GM23338 (cell line): Measurements from ENCODE around the gene ABCF2. TPM values are rescaled to one million over a fixed set of nuclear protein-coding genes. Genes with fewer than 3 reads are reported as not detected.

Experiments used
- ATAC-seq: fragments of 200-7000 bp; cut with Tn5 transposase; 3 replicates; pipeline ENCODE4 v1.9.1; 2020
- DNase-seq: peaks from one replicate; pipeline ENCODE4 v3.0.0-alpha.2; 2015; ENCODE audit warnings: low spot score
- H2AFZ ChIP-seq: fragments of 200-600 bp; sonication (generic); 2 replicates; pipeline ENCODE4 v1.8.0; 2016; ENCODE audit warnings: antibody characterized with exemption, mild to moderate bottlenecking, moderate library complexity
- H3F3A ChIP-seq: fragments of 200-600 bp; sonication (generic); replicated peaks from 2 replicates; pipeline ENCODE4 v1.8.0; 2017; ENCODE audit warnings: antibody characterized with exemption, mixed run types, low read depth
- H3K27ac ChIP-seq: fragments of 200-600 bp; sonication (generic); 2 replicates; pipeline ENCODE4 v1.6.1; 2016; ENCODE audit warnings: low read depth
- H3K27me3 ChIP-seq: fragments of 200-600 bp; sonication (generic); 2 replicates; pipeline ENCODE4 v1.8.0; 2016; ENCODE audit warnings: mild to moderate bottlenecking, mixed run types, moderate library complexity; ENCODE audit not compliant: insufficient read depth
- H3K36me3 ChIP-seq: fragments of 200-600 bp; sonication (generic); 2 replicates; pipeline ENCODE4 v1.8.0; 2016; ENCODE audit warnings: mild to moderate bottlenecking; ENCODE audit not compliant: insufficient read depth
- H3K4me1 ChIP-seq: fragments of 200-600 bp; sonication (generic); 2 replicates; pipeline ENCODE4 v1.8.0; 2016; ENCODE audit warnings: mild to moderate bottlenecking, moderate library complexity; ENCODE audit not compliant: insufficient read depth
- H3K4me2 ChIP-seq: fragments of 200-600 bp; sonication (generic); 2 replicates; pipeline ENCODE4 v1.7.1; 2017; ENCODE audit warnings: mixed run types
- H3K4me3 ChIP-seq: fragments of 200-600 bp; sonication (generic); 2 replicates; pipeline ENCODE4 v1.6.1; 2016; ENCODE audit warnings: mixed run types
- H3K79me2 ChIP-seq: fragments of 200-600 bp; sonication (generic); replicated peaks from 2 replicates; pipeline ENCODE4 v1.8.0; 2017; ENCODE audit warnings: mild to moderate bottlenecking; ENCODE audit not compliant: insufficient read depth
- H3K9me2 ChIP-seq: fragments of 200-600 bp; sonication (generic); 2 replicates; pipeline ENCODE4 v1.8.0; 2017; ENCODE audit not compliant: insufficient read depth
- H4K20me1 ChIP-seq: fragments of 200-600 bp; sonication (generic); replicated peaks from 2 replicates; pipeline ENCODE4 v1.8.0; 2017; ENCODE audit warnings: mild to moderate bottlenecking; ENCODE audit not compliant: insufficient read depth
- H3K27ac Mint-ChIP-seq: 2 replicates; pipeline ENCODE4 v1.8.0; 2020; ENCODE audit warnings: inconsistent platforms, mild to moderate bottlenecking, moderate library complexity, mixed read lengths
- H3K27me3 Mint-ChIP-seq: 3 replicates; pipeline ENCODE4 v1.8.0; 2022; ENCODE audit warnings: low read depth, mild to moderate bottlenecking, moderate library complexity, mixed read lengths, inconsistent platforms; ENCODE audit not compliant: insufficient read depth, poor library complexity
- H3K36me3 Mint-ChIP-seq: 3 replicates; pipeline ENCODE4 v1.8.0; 2021; ENCODE audit warnings: low read depth, mild to moderate bottlenecking, inconsistent platforms, moderate library complexity, mixed read lengths
- H3K4me1 Mint-ChIP-seq: 3 replicates; pipeline ENCODE4 v1.8.0; 2020; ENCODE audit warnings: mild to moderate bottlenecking, inconsistent platforms, mixed read lengths
- H3K4me3 Mint-ChIP-seq: 3 replicates; pipeline ENCODE4 v1.8.0; 2021; ENCODE audit warnings: moderate library complexity, mild to moderate bottlenecking, inconsistent platforms, mixed read lengths
- H3K9me3 Mint-ChIP-seq: 3 replicates; pipeline ENCODE4 v1.8.0; 2020; ENCODE audit warnings: moderate library complexity, mild to moderate bottlenecking, inconsistent platforms, mixed read lengths
- CREB1 ChIP-seq: fragments of 250-450 bp; sonication (Bioruptor Pico); IDR thresholded peaks from 2 replicates; pipeline ENCODE4 v1.5.0; 2020; ENCODE audit warnings: low read depth, mild to moderate bottlenecking, moderate library complexity
- EZH2phosphoT487 ChIP-seq: fragments of 200-600 bp; sonication (generic); IDR thresholded peaks from one replicate; pipeline ENCODE4 v1.8.1; 2018; ENCODE audit warnings: antibody characterized with exemption; ENCODE audit not compliant: unreplicated experiment
- JUNB ChIP-seq: IDR thresholded peaks from one replicate; pipeline ENCODE4 v1.6.1; 2016; ENCODE audit warnings: antibody characterized with exemption; ENCODE audit not compliant: unreplicated experiment
- NANOG ChIP-seq: IDR thresholded peaks from 2 replicates; pipeline ENCODE4 v1.6.1; 2016; ENCODE audit warnings: antibody characterized with exemption, borderline replicate concordance
- POLR2AphosphoS5 ChIP-seq: IDR thresholded peaks from 2 replicates; pipeline ENCODE4 v1.6.1; 2016; ENCODE audit warnings: antibody characterized with exemption, low read depth
- STAT1 ChIP-seq: IDR thresholded peaks from one replicate; pipeline ENCODE4 v1.6.1; 2016; ENCODE audit warnings: antibody characterized with exemption; ENCODE audit not compliant: unreplicated experiment
- ZNF114 ChIP-seq: fragments of 250-450 bp; sonication (Bioruptor Pico); IDR thresholded peaks from 2 replicates; pipeline ENCODE4 v1.5.0; 2020; ENCODE audit warnings: mild to moderate bottlenecking, moderate library complexity
- ZNF331 ChIP-seq: fragments of 250-450 bp; sonication (Bioruptor Pico); IDR thresholded peaks from 2 replicates; pipeline ENCODE4 v1.5.0; 2020; ENCODE audit warnings: low read depth, mild to moderate bottlenecking, moderate library complexity
- polyA plus RNA-seq: library from polyadenylated mRNA; unstranded; fragments of >200 nt; fragmentation: Nextera tagmentation; extraction: Ambion mirVana; gene quantifications from 2 replicates; pipeline ENCODE4 v1.2.1, GENCODE V29; 2016
- total RNA-seq: library from RNA; depleted of rRNA; stranded (reverse); fragments of >200 nt; shearing (Covaris generic); gene quantifications from 2 replicates; pipeline ENCODE4 v1.2.3, GENCODE V29; 2014
- TF ChIP-seq, protein P1 (sequence below): IDR thresholded peaks from 2 replicates; pipeline ENCODE4 v1.6.1; 2016; ENCODE audit warnings: antibody characterized with exemption
- TF ChIP-seq, protein P2 (sequence below): fragments of 250-450 bp; sonication (Bioruptor Pico); IDR thresholded peaks from 2 replicates; pipeline ENCODE4 v1.5.0; 2020; ENCODE audit warnings: mild to moderate bottlenecking, moderate library complexity
- TF ChIP-seq, protein P3 (sequence below), 2 experiments: fragments of 200-600 bp in 1 of 2; sonication (generic) in 1 of 2; conservative IDR thresholded peaks; 2 replicates each; pipeline versions ENCODE4 v1.5.1 to v1.6.1; 2016 to 2017; ENCODE audit warnings: antibody characterized with exemption in 2 of 2, low read depth in 2 of 2, mild to moderate bottlenecking in 2 of 2, moderate library complexity in 1 of 2

Gene ABCF2
- total and polyA plus RNA-seq, 2 experiments from 2014 or later = 18.7 to 58.7 TPM

DNA sequence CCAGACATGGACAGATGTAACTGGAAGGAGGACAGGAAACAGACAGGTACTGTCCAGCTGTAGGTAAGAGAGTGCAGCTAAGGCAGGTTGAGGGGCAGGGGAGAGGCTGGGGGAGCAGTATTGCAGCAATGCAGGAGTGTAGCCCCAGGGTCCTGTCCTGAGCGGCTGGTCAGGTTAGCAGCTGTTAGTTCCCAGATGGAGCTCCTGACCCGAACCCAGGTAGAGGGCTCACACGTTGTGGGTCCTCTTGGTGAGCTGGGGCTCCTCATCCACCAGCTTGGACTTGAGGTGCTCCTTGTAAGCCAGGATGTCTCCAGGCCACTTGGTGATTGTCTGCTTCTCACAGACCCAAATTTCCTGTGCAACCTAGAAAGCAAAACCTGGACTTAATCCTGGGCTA lies 13.2 kb downstream of the ABCF2 start:
- Histone ChIP-seq H3F3A (no peaks in the 10 kb centered on the region), H3K4me1 (peaks cover 7% of the 10 kb centered on the region), H3K4me2 (no peak overlapping the region), H3K27ac (no peak overlapping the region), H3K79me2 (no peaks in the 10 kb centered on the region), H4K20me1 (no peaks in the 10 kb centered on the region; the same call in 1 of the 2 replicates), H2AFZ (no peak overlapping the region), H3K4me3 (no peak overlapping the region), H3K36me3 (peaks cover 32% of the 10 kb centered on the region), H3K9me2 (no peaks in the 10 kb centered on the region), H3K27me3 (no peaks in the 10 kb centered on the region)
- Mint-ChIP-seq H3K27me3 (peaks cover 13% of the 10 kb centered on the region), H3K36me3 (peaks cover 64% of the 10 kb centered on the region), H3K9me3 (no peaks in the 10 kb centered on the region), H3K27ac (no peak overlapping the region), H3K4me1 (peaks cover 15% of the 10 kb centered on the region), H3K4me3 (no peak overlapping the region)
- TF ChIP-seq JUNB = no peak
- TF ChIP-seq EZH2phosphoT487 = no peak
- TF ChIP-seq POLR2AphosphoS5 = no peak
- TF ChIP-seq, protein P1, sequence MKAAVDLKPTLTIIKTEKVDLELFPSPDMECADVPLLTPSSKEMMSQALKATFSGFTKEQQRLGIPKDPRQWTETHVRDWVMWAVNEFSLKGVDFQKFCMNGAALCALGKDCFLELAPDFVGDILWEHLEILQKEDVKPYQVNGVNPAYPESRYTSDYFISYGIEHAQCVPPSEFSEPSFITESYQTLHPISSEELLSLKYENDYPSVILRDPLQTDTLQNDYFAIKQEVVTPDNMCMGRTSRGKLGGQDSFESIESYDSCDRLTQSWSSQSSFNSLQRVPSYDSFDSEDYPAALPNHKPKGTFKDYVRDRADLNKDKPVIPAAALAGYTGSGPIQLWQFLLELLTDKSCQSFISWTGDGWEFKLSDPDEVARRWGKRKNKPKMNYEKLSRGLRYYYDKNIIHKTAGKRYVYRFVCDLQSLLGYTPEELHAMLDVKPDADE = no peak
- no peak for TF ChIP-seq ZNF331
- no peak for TF ChIP-seq CREB1
- TF ChIP-seq, protein P2, sequence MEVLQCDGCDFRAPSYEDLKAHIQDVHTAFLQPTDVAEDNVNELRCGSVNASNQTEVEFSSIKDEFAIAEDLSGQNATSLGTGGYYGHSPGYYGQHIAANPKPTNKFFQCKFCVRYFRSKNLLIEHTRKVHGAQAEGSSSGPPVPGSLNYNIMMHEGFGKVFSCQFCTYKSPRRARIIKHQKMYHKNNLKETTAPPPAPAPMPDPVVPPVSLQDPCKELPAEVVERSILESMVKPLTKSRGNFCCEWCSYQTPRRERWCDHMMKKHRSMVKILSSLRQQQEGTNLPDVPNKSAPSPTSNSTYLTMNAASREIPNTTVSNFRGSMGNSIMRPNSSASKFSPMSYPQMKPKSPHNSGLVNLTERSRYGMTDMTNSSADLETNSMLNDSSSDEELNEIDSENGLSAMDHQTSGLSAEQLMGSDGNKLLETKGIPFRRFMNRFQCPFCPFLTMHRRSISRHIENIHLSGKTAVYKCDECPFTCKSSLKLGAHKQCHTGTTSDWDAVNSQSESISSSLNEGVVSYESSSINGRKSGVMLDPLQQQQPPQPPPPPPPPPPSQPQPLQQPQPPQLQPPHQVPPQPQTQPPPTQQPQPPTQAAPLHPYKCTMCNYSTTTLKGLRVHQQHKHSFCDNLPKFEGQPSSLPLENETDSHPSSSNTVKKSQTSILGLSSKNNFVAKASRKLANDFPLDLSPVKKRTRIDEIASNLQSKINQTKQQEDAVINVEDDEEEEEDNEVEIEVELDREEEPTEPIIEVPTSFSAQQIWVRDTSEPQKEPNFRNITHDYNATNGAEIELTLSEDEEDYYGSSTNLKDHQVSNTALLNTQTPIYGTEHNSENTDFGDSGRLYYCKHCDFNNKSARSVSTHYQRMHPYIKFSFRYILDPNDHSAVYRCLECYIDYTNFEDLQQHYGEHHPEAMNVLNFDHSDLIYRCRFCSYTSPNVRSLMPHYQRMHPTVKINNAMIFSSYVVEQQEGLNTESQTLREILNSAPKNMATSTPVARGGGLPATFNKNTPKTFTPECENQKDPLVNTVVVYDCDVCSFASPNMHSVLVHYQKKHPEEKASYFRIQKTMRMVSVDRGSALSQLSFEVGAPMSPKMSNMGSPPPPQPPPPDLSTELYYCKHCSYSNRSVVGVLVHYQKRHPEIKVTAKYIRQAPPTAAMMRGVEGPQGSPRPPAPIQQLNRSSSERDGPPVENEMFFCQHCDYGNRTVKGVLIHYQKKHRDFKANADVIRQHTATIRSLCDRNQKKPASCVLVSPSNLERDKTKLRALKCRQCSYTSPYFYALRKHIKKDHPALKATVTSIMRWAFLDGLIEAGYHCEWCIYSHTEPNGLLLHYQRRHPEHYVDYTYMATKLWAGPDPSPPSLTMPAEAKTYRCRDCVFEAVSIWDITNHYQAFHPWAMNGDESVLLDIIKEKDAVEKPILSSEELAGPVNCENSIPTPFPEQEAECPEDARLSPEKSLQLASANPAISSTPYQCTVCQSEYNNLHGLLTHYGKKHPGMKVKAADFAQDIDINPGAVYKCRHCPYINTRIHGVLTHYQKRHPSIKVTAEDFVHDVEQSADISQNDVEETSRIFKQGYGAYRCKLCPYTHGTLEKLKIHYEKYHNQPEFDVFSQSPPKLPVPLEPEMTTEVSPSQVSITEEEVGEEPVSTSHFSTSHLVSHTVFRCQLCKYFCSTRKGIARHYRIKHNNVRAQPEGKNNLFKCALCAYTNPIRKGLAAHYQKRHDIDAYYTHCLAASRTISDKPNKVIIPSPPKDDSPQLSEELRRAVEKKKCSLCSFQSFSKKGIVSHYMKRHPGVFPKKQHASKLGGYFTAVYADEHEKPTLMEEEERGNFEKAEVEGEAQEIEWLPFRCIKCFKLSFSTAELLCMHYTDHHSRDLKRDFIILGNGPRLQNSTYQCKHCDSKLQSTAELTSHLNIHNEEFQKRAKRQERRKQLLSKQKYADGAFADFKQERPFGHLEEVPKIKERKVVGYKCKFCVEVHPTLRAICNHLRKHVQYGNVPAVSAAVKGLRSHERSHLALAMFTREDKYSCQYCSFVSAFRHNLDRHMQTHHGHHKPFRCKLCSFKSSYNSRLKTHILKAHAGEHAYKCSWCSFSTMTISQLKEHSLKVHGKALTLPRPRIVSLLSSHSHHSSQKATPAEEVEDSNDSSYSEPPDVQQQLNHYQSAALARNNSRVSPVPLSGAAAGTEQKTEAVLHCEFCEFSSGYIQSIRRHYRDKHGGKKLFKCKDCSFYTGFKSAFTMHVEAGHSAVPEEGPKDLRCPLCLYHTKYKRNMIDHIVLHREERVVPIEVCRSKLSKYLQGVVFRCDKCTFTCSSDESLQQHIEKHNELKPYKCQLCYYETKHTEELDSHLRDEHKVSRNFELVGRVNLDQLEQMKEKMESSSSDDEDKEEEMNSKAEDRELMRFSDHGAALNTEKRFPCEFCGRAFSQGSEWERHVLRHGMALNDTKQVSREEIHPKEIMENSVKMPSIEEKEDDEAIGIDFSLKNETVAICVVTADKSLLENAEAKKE (CRISPR knock-in tag) = no peak
- TF ChIP-seq NANOG = no peak
- TF ChIP-seq ZNF114 (CRISPR knock-in tag) = no peak
- TF ChIP-seq, protein P3, sequence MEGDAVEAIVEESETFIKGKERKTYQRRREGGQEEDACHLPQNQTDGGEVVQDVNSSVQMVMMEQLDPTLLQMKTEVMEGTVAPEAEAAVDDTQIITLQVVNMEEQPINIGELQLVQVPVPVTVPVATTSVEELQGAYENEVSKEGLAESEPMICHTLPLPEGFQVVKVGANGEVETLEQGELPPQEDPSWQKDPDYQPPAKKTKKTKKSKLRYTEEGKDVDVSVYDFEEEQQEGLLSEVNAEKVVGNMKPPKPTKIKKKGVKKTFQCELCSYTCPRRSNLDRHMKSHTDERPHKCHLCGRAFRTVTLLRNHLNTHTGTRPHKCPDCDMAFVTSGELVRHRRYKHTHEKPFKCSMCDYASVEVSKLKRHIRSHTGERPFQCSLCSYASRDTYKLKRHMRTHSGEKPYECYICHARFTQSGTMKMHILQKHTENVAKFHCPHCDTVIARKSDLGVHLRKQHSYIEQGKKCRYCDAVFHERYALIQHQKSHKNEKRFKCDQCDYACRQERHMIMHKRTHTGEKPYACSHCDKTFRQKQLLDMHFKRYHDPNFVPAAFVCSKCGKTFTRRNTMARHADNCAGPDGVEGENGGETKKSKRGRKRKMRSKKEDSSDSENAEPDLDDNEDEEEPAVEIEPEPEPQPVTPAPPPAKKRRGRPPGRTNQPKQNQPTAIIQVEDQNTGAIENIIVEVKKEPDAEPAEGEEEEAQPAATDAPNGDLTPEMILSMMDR (conservative IDR thresholded peaks at IDR 0.05; ENCODE audit: low read depth in 2 of 2) = no peak
- no peak for TF ChIP-seq STAT1
- ATAC-seq = no peak
- DNase-seq = no peak
